ENCODE results near the gene ZCCHC9.
A peak's percentile ranks its signal among the peaks of the same experiment; 100 is the strongest.
"Not testable (repeated sequence)": the region's sequence is repeated elsewhere in the genome, so short reads cannot be mapped to it uniquely, and the experiment has no call there.

Gene ZCCHC9

GRCh38 chr5:81308836-81309235, 7.4 kb downstream of the ZCCHC9 start:
- DNase-seq = no peak

- DNase-seq = no peak
Observed at GRCh38 chr5:81310402-81311063, 9.1 kb downstream of the ZCCHC9 start.

- DNase-seq = no peak
Observed at GRCh38 chr5:81313278-81313677, 11.9 kb downstream of the ZCCHC9 start.

- DNase-seq = no peak
Observed at GRCh38 chr5:81313686-81314085, 12.3 kb downstream of the ZCCHC9 start.

GRCh38 chr5:81314581-81314980, 13.2 kb downstream of the ZCCHC9 start:
- peak; percentile 35 for DNase-seq

GRCh38 chr5:81315336-81315735, 13.9 kb downstream of the ZCCHC9 start:
- DNase-seq = peak; percentile 81

- no peak for DNase-seq
Observed at GRCh38 chr5:81315830-81316229, 14.4 kb downstream of the ZCCHC9 start.

- DNase-seq = no peak
Observed at GRCh38 chr5:81316571-81316970, 15.2 kb downstream of the ZCCHC9 start.

- DNase-seq = no peak
Observed at GRCh38 chr5:81317536-81317935, 16.1 kb downstream of the ZCCHC9 start.

GRCh38 chr5:81326554-81326953, 25.2 kb downstream of the ZCCHC9 start:
- DNase-seq = no peak

GRCh38 chr5:81334304-81335061, 33.1 kb downstream of the ZCCHC9 start:
- DNase-seq = no peak

- DNase-seq = no peak
Observed at GRCh38 chr5:81335946-81336345, 34.6 kb downstream of the ZCCHC9 start.

GRCh38 chr5:81336556-81336955, 35.2 kb downstream of the ZCCHC9 start:
- DNase-seq = no peak

GRCh38 chr5:81337803-81338202, 36.4 kb downstream of the ZCCHC9 start:
- DNase-seq = no peak

GRCh38 chr5:81338213-81338612, 36.8 kb downstream of the ZCCHC9 start:
- not testable (repeated sequence) for DNase-seq

GRCh38 chr5:81344736-81345135, 43.3 kb downstream of the ZCCHC9 start:
- no peak for DNase-seq

GRCh38 chr5:81345411-81346003, 44.1 kb downstream of the ZCCHC9 start:
- DNase-seq = no peak

GRCh38 chr5:81349161-81349560, 47.8 kb downstream of the ZCCHC9 start:
- DNase-seq = no peak

- no peak for DNase-seq
Observed at GRCh38 chr5:81350507-81350906, 49.1 kb downstream of the ZCCHC9 start.

GRCh38 chr5:81353189-81353588, 51.8 kb downstream of the ZCCHC9 start:
- DNase-seq = no peak

GRCh38 chr5:81354093-81354492, 52.7 kb downstream of the ZCCHC9 start:
- DNase-seq = no peak

GRCh38 chr5:81355291-81356251, 54.2 kb downstream of the ZCCHC9 start:
- DNase-seq = no peak

- no peak for DNase-seq
Observed at GRCh38 chr5:81359108-81359507, 57.7 kb downstream of the ZCCHC9 start.

All from fibroblast of skin of abdomen (primary cell).